ENCODE measurements around the gene GLG1. TPM values are rescaled to one million over a fixed set of nuclear protein-coding genes. Genes with fewer than 3 reads are reported as not detected.

Gene GLG1
- total RNA-seq, 1 donor from 2014 or later = 193 TPM

GRCh38 chr16:74463888-74464287 lies 143.0 kb downstream of the GLG1 start:
- H3K9me3 Mint-ChIP-seq = no peaks in the 10 kb centered on the region
- no peak for DNase-seq (ENCODE audit: low spot score in 2 of 2, unreplicated experiment in 2 of 2)
- no peak for TF ChIP-seq CTCF (IDR thresholded peaks at IDR 0.05; ENCODE audit: unreplicated experiment)
- H3K4me3 Mint-ChIP-seq = no peak overlapping the region
- H3K27ac Mint-ChIP-seq = no peak overlapping the region
- peaks cover 56% of the 10 kb centered on the region for H3K36me3 Mint-ChIP-seq
- H3K4me1 Mint-ChIP-seq = no peaks in the 10 kb centered on the region
- H3K27me3 Mint-ChIP-seq (ENCODE audit: low read depth) = no peaks in the 10 kb centered on the region

GRCh38 chr16:74462361-74462760 lies 144.6 kb downstream of the GLG1 start:
- H3K27me3 Mint-ChIP-seq (ENCODE audit: low read depth) = no peaks in the 10 kb centered on the region
- TF ChIP-seq CTCF (IDR thresholded peaks at IDR 0.05; ENCODE audit: unreplicated experiment) = no peak
- no peaks in the 10 kb centered on the region for H3K4me1 Mint-ChIP-seq
- no peaks in the 10 kb centered on the region for H3K9me3 Mint-ChIP-seq
- no peak overlapping the region for H3K27ac Mint-ChIP-seq
- H3K4me3 Mint-ChIP-seq = no peak overlapping the region
- DNase-seq (ENCODE audit: low spot score in 2 of 2, unreplicated experiment in 2 of 2) = no peak
- H3K36me3 Mint-ChIP-seq = peaks cover 60% of the 10 kb centered on the region

- no peak overlapping the region for H3K4me3 Mint-ChIP-seq
- H3K27ac Mint-ChIP-seq = no peak overlapping the region
- H3K9me3 Mint-ChIP-seq = no peaks in the 10 kb centered on the region
- H3K27me3 Mint-ChIP-seq (ENCODE audit: low read depth) = no peaks in the 10 kb centered on the region
- H3K4me1 Mint-ChIP-seq = no peaks in the 10 kb centered on the region
- DNase-seq (ENCODE audit: low spot score in 2 of 2, unreplicated experiment in 2 of 2) = no peak
- TF ChIP-seq CTCF (IDR thresholded peaks at IDR 0.05; ENCODE audit: unreplicated experiment) = no peak
- H3K36me3 Mint-ChIP-seq = peaks cover 57% of the 10 kb centered on the region
Observed at GRCh38 chr16:74461826-74462225, 145.1 kb downstream of the GLG1 start.

- no peak for TF ChIP-seq CTCF (IDR thresholded peaks at IDR 0.05; ENCODE audit: unreplicated experiment)
- DNase-seq (ENCODE audit: low spot score in 2 of 2, unreplicated experiment in 2 of 2) = no peak
- peaks cover 60% of the 10 kb centered on the region for H3K36me3 Mint-ChIP-seq
- no peak overlapping the region for H3K4me3 Mint-ChIP-seq
- no peaks in the 10 kb centered on the region for H3K4me1 Mint-ChIP-seq
- H3K27me3 Mint-ChIP-seq (ENCODE audit: low read depth) = no peaks in the 10 kb centered on the region
- no peaks in the 10 kb centered on the region for H3K9me3 Mint-ChIP-seq
- H3K27ac Mint-ChIP-seq = no peak overlapping the region
Observed at GRCh38 chr16:74460542-74460941, 146.4 kb downstream of the GLG1 start.

- DNase-seq (ENCODE audit: low spot score in 2 of 2, unreplicated experiment in 2 of 2) = no peak
- peaks cover 60% of the 10 kb centered on the region for H3K36me3 Mint-ChIP-seq
- H3K27ac Mint-ChIP-seq = no peak overlapping the region
- H3K27me3 Mint-ChIP-seq (ENCODE audit: low read depth) = no peaks in the 10 kb centered on the region
- no peaks in the 10 kb centered on the region for H3K9me3 Mint-ChIP-seq
- TF ChIP-seq CTCF (IDR thresholded peaks at IDR 0.05; ENCODE audit: unreplicated experiment) = no peak
- H3K4me1 Mint-ChIP-seq = no peaks in the 10 kb centered on the region
- no peak overlapping the region for H3K4me3 Mint-ChIP-seq
Observed at GRCh38 chr16:74456290-74456625, 150.7 kb downstream of the GLG1 start.

GRCh38 chr16:74455619-74456289 lies 151.2 kb downstream of the GLG1 start:
- no peak for TF ChIP-seq CTCF (IDR thresholded peaks at IDR 0.05; ENCODE audit: unreplicated experiment)
- Mint-ChIP-seq H3K27me3 (ENCODE audit: low read depth) (no peaks in the 10 kb centered on the region), H3K27ac (no peak overlapping the region), H3K36me3 (peaks cover 65% of the 10 kb centered on the region), H3K4me1 (no peaks in the 10 kb centered on the region), H3K9me3 (no peaks in the 10 kb centered on the region), H3K4me3 (no peak overlapping the region)
- DNase-seq (ENCODE audit: low spot score in 2 of 2, unreplicated experiment in 2 of 2) = no peak
